HG02884 (cell line): ENCODE data around the gene IGFN1.
"Not testable (repeated sequence)": the region's sequence is repeated elsewhere in the genome, so short reads cannot be mapped to it uniquely, and the experiment has no call there.

Experiments used
- ATAC-seq: cut with Tn5 transposase; IDR thresholded peaks from one replicate; pipeline ENCODE4 v1.9.1; 2021; ENCODE audit warnings: mild to moderate bottlenecking, moderate library complexity; ENCODE audit not compliant: unreplicated experiment

The IGFN1 gene

DNA sequence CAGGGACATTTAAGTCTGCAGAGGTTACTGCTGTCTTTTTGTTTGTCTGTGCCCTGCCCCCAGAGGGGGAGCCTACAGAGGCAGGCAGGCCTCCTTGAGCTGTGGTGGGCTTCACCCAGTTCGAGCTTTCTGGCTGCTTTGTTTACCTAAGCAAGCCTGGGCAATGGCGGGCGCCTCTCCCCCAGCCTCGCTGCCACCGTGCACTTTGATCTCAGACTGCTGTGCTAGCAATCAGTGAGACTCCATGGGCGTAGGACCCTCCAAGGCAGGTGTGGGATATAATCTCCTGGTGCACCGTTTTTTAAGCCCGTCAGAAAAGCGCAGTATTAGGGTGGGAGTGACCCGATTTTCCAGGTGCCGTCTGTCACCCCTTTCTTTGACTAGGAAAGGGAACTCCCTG, 49.0 kb downstream of the IGFN1 start:
- ATAC-seq = not testable (repeated sequence)

- ATAC-seq = no peak
Measured at GRCh38 chr1:201240171-201240570, 49.5 kb downstream of the IGFN1 start.

GRCh38 chr1:201241736-201242135, 51.1 kb downstream of the IGFN1 start:
- no peak for ATAC-seq

- ATAC-seq = no peak
Measured at GRCh38 chr1:201245082-201245481, 54.5 kb downstream of the IGFN1 start.

DNA sequence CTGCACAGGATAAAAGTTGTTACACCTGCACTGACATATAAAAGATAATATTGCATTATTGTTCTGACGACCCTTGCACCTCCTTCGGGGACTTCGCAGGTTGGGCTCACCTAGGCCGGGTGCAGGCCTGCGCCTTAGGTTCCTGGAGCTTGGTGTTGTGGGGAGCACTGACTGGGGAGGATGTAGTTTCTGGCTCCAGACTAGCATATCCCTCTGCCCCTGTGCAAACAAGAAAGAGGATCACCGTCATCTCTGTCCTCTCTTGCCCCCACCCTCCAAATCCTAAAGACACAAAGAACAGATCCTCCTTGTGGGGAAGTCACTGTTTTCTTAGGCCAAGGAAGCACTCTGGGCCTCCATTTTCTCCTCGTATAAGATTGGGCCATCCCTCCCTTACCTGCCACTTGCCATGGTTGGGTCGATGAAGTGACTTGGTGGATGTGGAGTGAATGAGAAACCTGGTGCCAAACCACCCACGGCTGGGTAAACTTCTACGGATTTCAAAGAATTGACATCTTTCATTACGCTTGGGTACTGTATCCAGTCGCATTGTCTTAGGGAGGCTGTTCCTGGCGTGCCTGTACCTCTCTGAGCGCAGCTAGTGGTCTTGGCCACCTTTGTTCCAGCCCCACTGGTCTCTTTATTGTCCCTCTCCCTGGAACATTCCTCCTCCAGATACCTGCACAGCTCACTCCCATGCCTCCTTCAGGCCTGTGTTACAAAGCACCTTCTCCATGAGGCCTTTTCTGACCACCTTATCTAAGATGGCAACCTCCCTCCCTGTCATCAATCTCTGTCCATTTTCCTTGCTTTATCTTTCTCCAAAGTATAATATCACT, 58.3 kb downstream of the IGFN1 start:
- ATAC-seq = no peak

- no peak for ATAC-seq
Measured at GRCh38 chr1:201250326-201251011, 59.8 kb downstream of the IGFN1 start.

GRCh38 chr1:201251411-201251810, 60.8 kb downstream of the IGFN1 start:
- ATAC-seq = no peak

DNA sequence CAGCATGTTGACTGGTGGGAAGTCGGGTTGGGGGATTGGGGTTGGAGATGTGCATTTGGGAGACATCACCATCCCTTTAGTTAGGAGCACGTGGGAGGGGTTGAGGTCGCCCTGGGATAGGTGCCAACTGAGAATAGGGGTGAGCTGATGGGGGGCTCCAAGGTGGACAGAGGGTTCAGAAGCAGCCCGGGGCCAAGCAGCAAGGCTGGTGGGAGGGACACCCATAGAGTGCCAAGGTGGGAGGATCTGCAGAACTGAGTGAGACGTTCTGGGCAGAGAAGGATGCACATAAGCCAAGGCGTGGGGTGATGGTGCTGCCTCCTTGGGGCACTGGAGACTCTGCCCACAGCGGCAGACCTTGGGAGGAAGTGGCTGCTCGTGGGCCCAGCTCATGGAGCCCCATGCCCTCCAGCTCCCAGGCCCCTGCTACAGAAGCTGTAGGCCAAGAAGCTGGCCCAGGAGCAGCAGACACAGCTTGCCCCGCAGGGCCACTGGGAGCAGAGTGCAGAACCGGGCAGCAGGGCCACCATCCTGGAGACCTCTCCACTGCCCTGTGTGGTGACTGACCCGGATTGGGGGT, 61.3 kb downstream of the IGFN1 start:
- ATAC-seq = no peak

- ATAC-seq = no peak
Measured at GRCh38 chr1:201252944-201253371, 62.3 kb downstream of the IGFN1 start.

- ATAC-seq = no peak
Measured at GRCh38 chr1:201253411-201253810, 62.8 kb downstream of the IGFN1 start.

- no peak for ATAC-seq
Measured at GRCh38 chr1:201253906-201254624, 63.4 kb downstream of the IGFN1 start.

DNA sequence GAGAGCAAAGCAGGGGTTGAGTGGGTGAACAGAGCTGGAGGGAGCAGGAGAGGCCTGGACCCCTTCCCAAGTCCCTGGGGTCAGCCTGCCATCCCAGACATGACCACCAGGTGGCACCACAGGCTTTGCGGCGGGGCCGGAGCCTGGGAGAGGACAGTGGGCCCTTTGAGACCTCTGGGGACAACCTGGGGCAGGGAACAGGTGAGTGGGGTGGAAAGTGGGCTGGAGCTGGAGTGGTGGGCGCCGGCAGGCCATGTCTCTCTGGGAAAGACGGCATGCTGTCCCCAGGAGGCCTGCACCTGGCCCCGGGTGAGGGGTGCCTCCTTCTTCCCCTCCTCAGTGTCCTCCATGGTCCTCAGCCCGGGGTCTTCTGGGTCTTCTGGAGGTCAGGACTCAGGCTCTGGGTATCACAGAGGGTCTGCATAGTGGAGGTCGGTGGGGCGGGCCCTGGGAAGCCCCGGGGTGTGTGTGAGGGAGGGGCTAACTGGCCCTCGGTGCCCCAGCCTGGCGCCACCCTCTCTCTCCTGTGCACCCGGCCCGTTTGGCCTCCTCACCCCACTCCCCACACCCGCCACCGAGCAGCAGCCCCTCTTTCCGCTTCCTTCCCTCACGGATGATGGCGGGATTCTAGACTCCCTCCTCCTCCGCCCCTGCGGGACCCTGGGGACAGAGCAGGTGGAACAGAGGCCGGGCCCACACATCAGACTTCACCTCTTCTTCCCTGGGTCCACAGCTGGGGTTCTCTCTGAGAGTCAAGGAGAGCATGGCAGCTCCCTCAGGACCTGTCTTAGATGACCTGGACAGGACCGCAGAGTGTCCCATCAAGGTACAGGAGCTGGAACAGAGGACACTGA, 64.2 kb downstream of the IGFN1 start:
- ATAC-seq = no peak

DNA sequence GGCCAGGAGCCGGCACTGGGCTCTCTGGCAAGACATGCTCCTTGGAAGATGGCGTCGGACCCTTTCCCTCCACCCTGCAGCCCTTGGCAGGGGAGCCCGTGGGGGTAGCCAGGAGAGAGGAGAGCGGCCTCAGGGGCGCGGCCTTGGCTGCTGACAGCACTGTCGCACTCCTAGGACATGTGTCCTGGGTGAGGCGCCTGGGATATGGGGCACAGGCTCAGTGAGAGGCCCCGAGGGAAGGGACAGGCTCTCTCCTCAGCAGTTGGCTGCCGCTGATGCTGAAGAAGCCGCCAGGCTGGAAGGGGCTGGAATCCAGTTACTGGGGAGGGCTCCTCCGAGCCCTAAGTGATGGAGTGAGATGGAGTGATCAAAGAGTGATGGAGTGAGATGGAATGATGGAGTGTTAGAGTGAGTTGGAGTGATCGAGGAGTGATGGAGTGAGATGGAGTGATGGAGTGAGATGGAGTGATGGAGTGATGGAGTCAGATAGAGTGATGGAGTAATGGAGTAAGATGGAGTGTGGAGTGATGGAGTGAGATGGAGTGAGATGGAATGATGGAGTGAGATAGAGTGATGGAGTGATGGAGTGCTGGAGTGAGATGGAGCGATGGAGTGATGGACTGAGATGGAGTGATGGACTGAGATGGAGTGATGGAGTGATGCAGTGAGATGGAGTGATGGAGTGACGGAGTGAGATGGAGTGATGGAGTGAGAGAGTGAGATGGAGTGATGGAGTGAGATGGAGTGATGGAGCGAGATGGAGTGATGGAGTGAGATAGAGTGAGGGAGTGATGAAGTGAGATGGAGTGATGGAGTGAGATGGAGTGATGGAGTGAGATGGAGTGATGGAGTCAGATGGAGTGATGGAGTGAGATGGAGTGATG, 65.1 kb downstream of the IGFN1 start:
- no peak for ATAC-seq

GRCh38 chr1:201258132-201258531, 67.5 kb downstream of the IGFN1 start:
- not testable (repeated sequence) for ATAC-seq

DNA sequence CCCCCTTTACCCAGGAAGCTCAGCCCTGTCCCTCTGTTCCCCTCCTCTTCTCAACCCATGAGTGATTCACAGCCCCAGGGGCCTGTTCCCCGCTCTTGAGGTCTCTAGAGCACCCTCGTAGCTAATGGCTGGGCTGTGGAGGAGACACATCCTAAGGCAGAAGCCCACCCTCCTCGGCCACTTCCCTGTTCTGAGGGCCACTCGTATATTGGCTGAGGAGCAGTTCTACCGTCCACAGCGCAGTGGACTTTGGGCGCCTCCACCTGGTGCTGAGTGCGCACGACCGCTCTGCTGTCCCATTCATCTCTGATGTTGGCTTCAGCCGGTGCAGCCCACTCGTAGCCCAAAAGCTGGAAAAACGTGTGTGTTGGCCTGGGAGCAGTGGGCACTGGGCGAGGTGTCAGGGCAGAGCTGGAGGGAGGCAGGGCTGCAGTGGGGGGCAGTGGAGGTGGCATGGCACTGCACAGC, 68.2 kb downstream of the IGFN1 start:
- no peak for ATAC-seq

DNA sequence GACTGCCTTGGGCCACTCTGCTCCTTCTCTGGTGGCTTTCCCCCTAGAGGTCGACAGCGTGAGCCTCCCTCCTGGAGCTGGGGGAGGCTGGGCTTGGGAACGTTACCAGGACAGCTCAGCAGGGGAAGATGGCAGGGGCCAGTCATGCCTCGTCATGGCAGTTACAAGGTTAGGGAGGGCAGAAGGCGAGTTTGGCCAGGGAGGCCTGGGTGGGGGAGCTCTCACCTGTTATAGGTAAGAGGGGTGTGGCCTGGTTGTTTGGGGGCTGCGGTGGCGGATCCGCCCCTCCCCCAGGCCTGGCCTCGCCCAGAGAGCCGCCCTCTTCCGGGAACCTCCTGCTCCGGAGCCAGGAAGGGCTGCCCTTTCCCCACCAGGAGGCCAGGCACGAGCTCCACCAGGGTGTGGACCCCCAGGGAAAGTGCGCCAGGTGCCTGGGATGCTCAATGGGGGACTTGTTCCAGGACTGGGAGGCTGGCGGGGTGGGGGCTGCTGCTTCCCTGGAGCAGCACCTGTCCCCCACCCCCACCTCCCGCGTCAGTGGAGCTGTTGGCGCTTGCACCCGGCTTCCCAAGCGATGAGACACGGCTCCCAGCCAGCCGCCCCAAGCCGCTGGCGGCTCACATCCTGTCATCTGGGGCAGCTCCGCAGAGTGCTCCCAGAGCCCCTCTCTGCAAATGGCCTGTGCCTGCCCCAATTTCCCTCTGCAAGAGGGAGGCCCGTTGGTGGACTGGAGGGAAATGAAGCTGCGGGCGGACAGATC, 69.0 kb downstream of the IGFN1 start:
- no peak for ATAC-seq

DNA sequence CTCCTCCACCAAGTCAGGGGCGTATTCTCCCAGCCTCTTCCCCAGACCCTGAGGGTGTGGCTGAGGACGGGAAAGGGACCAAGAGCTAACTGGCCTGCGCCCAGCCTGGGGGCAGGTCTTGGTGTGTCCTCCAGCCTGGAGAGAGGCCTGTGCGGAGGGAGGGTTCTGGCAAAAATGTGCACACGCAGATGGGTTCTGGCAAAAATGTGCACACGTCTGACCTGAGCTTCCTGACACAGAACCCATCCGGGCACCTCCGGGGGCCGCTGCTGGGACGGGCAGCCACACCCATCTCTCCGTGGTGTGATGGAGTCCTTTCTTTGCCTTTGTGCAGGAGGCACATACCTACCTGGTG, 69.6 kb downstream of the IGFN1 start:
- ATAC-seq = no peak

GRCh38 chr1:201260648-201261311, 70.2 kb downstream of the IGFN1 start:
- no peak for ATAC-seq
